Activated CD4-positive, alpha-beta T cell treated with anti-CD3 and anti-CD28 coated beads, Interleukin-2, amount 50 U/mL, for 16 hours (primary cell): ENCODE measurements around the gene DLG2.
"Not testable (repeated sequence)": the region's sequence is repeated elsewhere in the genome, so short reads cannot be mapped to it uniquely, and the experiment has no call there.

Source experiments
- DNase-seq: peaks from one replicate; pipeline ENCODE4 v3.0.0-alpha.2; 2020

Gene DLG2

GRCh38 chr11:85634747-85635146 lies 7.6 kb upstream of the DLG2 start:
- no peak for DNase-seq

- peak; percentile 27 for DNase-seq
Measured at GRCh38 chr11:85628771-85629341, 1.7 kb upstream of the DLG2 start.

DNA sequence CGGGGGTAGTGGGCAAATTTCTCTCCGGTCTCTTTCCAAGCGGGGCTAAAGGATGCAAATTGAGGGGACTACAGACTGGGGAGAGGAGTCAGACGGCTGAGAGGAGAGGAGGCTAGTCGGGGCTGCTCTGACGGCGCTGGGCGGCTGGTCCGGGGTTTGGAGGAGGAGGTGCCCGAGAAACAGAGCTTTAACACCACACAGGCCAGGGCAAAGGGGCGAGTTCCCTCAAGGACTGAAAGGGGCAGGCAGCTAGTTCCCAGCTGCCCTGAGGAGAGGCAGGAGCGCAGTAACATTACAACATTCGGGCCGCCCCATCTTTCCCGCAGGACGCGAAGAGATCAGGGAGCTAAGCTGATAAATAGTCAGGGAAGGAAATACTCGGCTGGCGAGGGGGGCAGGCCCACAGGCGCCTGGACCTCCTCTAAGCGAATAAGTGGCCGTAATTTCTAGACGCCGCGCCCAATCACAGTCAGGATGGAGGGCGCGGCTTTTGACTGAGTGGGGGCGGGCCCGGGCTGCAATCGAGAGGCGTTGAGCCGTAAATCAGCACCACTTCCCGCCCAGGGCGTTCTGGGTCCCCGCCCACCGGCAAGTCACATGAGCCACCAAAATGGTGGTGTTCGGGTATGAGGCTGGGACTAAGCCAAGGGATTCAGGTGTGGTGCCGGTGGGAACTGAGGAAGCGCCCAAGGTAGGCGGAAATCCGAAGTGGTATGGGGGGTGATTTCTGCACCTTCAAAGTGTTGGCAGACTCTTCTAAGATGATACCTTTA lies 1.0 kb upstream of the DLG2 start, which contains the start of gene TMEM126B:
TSS of gene TMEM126B (plus strand) at position 596 of the 773 bp plus-strand sequence. CDS start at position 611, 15 bp downstream.
- peak; percentile 98 for DNase-seq

- peak; percentile 13 for DNase-seq
Measured at GRCh38 chr11:85626496-85626895, 648 bp downstream of the DLG2 start.

DNA sequence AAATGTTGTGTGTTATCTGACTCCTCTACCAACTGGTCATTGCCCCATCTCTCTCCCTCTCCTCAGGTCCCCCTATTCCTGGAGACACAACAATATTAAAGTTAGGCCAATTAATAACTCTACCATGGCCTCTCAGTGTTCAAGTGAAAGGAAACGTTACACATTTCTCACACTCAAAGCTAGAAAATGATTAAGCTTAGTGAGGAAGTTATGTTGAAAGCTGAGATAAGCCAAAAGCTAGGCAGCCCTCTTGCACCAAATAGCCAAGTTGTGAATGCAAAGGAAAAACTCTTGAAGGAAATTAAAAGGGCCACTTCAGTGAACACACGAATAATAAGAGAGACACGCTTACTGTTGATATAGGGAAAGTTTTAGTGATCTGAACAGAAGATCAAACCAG lies 6.9 kb downstream of the DLG2 start:
- DNase-seq = no peak

DNA sequence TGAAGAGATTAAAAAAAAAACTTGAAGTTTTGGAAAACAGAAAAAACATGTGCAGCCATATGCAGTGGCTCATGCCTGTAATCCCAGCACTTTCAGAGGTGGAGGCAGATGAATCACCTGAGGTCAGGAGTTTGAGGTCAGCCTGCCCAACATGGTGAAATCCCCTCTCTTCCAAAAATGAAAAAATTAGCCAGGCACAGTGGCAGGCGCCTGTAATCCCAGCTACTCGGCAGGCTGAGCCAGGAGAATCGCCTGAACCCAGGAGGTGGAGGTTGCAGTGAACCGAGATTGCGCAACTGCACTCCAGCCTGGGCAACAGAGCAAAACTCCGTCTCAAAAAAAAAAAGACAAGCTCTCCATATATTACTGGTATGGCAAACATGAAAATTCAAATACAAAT lies 7.6 kb downstream of the DLG2 start:
- DNase-seq = no peak

DNA sequence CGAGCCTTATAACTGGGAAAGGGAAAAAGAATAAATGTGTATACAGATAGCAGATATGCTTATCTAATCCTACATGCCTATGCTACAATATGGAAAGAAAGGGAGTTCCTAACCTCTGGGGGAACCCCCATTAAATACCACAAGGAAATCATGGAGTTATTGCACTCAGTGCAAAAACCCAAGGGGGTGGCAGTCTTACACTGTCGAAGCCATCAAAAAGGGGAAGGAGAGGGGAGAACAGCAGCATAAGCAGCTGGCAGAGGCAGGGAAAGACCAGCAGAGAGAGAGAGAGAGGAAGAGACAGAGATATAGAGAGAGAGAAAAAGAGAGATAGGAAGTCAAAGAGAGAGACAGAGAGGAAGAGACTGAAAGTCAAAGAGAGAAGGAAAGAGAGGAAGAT lies 15.5 kb downstream of the DLG2 start:
- not testable (repeated sequence) for DNase-seq

DNA sequence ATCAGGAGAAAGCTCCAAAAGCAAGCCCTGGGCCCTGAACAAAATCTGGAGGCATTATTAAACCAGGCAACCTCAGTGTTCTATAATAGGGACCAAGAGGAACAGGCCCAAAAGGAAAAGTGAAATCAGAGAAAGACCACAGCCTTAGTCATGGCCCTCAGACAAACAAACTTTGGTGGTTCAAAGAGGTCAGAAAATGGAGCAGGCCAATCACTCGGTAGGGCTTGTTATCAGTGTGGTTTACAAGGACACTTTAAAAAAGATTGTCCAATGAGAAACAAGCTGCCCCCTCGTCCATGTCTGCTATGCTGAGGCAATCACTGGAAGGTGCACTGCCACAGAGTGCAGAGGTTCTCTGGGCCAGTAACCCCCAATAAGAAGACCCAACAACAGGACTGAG lies 17.9 kb downstream of the DLG2 start:
- not testable (repeated sequence) for DNase-seq

DNA sequence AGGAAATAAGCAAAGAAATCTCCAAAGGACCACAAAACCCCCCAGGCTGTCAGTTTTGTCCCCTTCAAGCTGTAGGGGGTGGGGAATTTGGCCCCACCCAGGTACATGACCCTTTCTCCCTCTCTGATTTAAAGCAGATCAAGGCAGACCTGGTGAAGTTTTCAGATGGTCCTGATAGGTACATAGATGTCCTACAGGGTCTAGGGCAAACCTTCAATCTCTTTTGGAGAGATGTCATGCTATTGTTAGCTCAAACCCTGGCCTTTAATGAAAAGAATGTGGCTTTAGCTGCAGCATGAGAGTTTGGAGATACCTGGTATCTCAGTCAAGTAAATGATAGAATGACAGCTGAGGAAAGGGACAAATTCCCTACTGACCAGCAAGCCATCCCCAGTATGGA lies 18.5 kb downstream of the DLG2 start:
- DNase-seq = not testable (repeated sequence)

GRCh38 chr11:85606237-85606636 lies 20.9 kb downstream of the DLG2 start:
- DNase-seq = not testable (repeated sequence)

DNA sequence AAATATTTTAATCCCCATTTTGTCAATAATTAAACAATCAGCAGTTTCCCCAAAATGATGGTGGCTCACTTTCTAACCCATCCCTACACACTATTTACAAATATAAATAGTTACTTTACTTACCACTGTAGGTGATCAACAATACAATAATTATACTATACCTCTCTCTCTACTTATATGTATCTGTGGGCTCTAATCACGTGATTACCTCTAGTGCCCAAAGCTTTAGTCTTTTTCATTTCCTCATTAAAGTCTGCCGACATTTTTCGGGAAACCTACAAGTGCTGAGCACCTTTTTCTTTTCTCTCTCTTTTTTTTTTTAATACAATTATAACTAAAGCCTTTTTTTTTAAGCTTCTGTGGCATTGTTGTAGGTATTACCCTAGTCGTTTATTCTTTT lies 23.9 kb downstream of the DLG2 start:
- no peak for DNase-seq

DNA sequence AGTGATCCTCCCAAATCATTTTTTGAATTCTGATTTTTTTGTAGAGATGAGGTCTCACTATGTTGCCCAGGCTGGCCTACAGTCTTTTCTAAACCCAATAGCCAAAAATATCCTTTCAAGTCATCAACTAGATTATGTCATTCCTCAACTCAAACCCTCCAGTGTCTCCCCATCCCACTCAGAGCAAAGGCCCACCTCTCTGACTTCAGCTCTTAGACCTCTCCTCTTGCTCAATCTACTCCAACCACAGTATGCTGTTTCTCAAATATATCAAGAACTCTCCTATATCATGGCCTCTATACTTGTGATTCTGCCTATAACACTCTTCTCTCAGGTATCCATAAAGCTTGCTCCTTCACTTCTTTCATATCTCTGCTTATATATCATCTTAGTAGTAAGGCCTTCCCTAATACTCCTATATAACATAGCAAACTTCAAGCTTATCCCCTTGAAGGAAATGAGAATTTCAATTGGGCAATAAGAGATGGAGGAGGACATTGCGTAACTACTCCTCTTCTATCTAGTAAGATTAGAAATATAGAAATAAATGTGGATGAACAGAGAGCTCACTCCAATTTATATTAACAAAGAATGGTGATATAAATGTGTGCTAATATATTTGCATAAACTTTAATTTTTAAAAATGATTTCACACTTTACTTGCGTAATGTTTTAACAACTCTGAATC lies 24.5 kb downstream of the DLG2 start:
- DNase-seq = no peak

- DNase-seq = no peak
Measured at GRCh38 chr11:85599083-85599482, 28.1 kb downstream of the DLG2 start.

DNA sequence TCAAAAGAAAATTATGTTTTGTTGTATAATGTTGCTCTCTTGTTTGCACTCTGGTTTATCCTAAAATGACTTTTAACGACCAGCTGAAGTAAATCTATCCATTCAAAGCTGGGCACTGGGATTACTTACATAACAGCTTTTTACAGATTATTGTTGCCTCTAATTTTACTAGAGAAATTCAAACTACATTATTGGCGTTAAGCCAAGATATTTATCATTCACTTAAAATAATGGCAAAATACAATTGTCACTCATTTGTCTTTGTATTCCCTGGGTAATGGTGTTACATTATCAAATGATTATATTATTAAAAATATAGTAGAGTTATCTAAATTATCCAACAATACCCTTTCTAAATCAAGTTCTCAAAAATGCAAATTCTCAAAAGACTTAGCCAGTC lies 30.3 kb downstream of the DLG2 start:
- no peak for DNase-seq

GRCh38 chr11:85595285-85595884 lies 31.8 kb downstream of the DLG2 start:
- peak; percentile 47 for DNase-seq

- no peak for DNase-seq
Measured at GRCh38 chr11:85590848-85591483, 36.2 kb downstream of the DLG2 start.

DNA sequence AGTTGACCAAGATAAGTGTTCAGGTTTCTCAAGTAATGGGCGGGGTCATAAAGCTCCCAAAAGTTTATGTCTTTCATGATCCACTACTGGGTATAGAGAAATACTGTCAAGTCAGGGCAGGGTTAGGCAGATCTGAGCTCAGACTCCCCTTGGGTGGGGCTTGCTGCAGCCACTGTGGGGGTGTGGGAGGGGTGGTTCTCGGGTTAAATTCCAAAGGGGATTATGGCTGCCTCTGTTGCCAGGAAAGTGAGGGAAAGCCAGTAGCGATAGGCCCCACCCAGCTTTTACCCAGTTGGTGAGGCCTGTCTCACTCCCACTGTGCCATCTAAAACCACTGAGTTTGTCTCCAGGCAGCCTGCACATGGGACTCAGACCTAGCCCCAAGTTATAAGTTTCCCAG lies 37.8 kb downstream of the DLG2 start:
- no peak for DNase-seq

DNA sequence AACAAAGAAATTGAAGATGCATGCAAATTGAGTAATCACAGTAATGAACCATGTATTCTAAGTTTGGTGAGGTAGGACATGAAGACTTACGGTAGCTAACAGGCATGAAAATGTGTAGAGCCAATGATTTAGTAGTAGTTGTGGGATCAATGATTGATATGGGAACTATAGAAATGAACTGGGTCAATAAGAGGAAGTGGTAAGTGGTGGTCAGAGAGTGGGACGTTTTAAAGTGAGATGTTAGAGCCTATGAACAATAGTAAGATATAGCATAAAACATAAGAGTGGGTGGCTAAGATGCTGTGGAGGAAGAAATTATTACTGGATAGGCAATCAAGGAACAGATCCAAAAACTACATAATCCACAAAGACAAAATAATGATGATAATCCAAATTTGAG lies 45.0 kb downstream of the DLG2 start:
- DNase-seq = no peak

DNA sequence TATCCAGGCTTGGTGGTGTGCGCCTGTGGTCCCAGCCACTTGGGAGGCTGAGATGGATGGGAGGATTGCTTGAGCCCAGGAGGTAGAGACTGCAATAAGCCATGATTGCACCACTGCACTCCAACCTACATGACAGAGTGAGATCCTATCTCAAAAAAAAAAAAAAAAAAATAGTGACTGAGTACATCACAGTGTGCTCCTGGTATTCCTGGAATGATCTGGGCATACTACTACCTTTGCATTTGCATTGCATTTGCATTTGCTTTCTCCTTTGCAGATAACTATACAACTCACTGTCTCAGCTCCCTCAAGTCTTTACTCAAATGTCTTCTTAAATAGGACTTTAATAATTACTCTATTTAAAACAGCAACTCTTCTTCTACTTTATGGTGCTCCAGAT lies 51.8 kb downstream of the DLG2 start:
- no peak for DNase-seq

DNA sequence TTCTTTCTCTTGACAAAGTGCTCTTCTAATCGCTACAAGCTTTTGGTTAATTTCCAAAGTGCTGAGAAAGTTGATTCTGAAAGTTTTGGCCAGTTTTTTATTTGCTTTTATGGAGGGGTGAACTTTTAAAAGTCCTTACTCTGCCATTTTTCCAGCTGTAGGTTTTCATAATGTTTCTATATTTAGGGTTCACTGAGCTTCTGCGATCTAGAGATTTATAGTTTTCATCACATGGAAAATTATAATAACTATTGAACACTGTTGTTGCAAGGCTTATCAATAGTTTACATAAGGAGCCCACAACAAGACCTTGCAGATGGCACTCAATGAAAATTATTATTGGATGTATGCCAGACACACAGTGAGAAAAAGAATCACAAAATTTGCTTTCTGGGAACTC lies 55.1 kb downstream of the DLG2 start:
- no peak for DNase-seq

GRCh38 chr11:85569525-85569924 lies 57.6 kb downstream of the DLG2 start:
- DNase-seq = no peak

DNA sequence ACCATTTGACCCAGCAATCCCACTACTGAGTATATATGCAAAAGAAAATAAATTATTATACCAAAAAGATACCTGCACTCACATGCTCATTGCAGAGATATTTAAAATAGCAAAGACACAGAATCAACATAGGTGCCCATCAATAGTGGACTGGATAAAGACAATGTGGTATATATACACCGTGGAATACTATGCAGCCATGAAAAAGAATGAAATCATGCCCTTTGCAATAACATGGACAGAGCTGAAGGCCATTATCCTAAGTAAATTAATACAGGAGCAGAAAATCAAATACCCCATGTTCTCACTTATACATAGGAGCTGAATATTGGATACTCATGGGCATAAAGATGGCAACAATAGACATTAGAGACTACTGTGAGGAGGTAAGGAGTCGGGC lies 68.7 kb downstream of the DLG2 start:
- no peak for DNase-seq

DNA sequence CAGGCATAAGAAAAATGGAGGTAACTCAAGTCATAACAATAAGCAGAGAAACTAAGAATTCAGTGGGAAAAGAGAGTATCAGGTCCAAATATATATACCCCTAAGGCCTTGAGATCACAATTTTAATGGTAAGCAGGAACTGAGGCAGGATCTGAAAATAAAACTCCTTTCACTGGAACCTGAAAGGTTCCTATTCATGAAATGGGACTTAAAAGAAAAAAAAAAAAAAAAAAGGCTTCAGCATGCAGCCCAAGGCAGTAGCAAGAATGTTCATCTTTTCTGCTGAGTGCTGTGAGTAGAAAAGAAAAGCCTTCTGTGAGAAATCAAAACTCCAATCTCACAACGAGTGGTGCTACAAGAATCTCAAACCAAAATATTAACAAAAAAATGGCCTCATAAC lies 75.3 kb downstream of the DLG2 start:
- no peak for DNase-seq
